ENCODE data around the gene PTRH2. TPM values are rescaled to one million over a fixed set of nuclear protein-coding genes. Genes with fewer than 3 reads are reported as not detected.

The PTRH2 gene
- total and polyA plus RNA-seq, 4 experiments from 2014 or later = 16.4 to 19.5 (median 17.6) TPM

Other genes with a start within 250 kb of the PTRH2 start
- gene DHX40, start 141.8 kb downstream of the PTRH2 start, total RNA-seq = 10 to 100 TPM; 25.4 to 29.9 TPM
- 10 to 100 TPM; 19.9 to 27.1 TPM for gene DHX40, start 141.8 kb downstream of the PTRH2 start, polyA plus RNA-seq
- gene CLTC, start 87.5 kb downstream of the PTRH2 start, total RNA-seq = 100 to 1,000 TPM; 115 to 118 TPM
- 10 to 100 TPM; 27.0 to 54.2 TPM for gene CLTC, start 87.5 kb downstream of the PTRH2 start, polyA plus RNA-seq
- 100 to 1,000 TPM; 106 to 113 TPM for gene VMP1, start 224 bp upstream of the PTRH2 start, total RNA-seq
- 10 to 100 TPM; 52.9 to 81.3 TPM for gene VMP1, start 224 bp upstream of the PTRH2 start, polyA plus RNA-seq
- gene TUBD1, start 185.5 kb upstream of the PTRH2 start, total RNA-seq = 10 to 100 TPM; 42.4 to 44.0 TPM
- gene TUBD1, start 185.5 kb upstream of the PTRH2 start, polyA plus RNA-seq = 10 to 100 TPM; 13.6 to 22.6 TPM
- 10 to 100 TPM; 57.2 to 67.4 TPM for gene RPS6KB1, start 185.7 kb upstream of the PTRH2 start, total RNA-seq
- gene RPS6KB1, start 185.7 kb upstream of the PTRH2 start, polyA plus RNA-seq = 10 to 100 TPM; 21.2 to 27.1 TPM